ENCODE measurements around the gene HIGD1C. TPM values are rescaled to one million over a fixed set of nuclear protein-coding genes. Genes with fewer than 3 reads are reported as not detected.

The HIGD1C gene
- total and polyA plus RNA-seq, 2 of the 8 experiments (the other 6 are each of a cell fraction or from before 2014, with no cell fraction given), result not detected

DNA sequence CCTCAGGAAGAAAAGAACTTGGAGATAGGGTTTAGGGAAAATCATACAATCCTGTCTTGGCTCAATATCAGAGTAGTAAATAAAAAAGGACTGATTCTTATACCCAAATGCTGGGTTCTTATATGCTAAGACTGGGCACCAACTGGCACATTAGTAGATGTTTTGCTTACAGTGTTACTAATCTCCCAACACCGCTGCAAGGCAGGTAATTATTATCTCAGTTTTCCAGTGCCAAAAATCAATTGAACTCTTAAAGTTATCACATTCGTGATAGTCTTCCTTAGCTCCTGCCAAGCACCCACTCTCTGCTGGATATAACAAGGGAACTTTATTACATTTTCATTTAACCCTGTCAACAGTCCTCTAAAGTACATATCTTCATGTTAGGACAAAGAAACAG, 25.0 kb upstream of the HIGD1C start:
- Histone ChIP-seq H3K4ac (replicated peaks; ENCODE audit: insufficient read length, low read depth, low read length) (no peak overlapping the region), H4K8ac (ENCODE audit: extremely low read depth, insufficient read depth, low read length) (no peak overlapping the region), H3K4me1 (replicated peaks in 1 of 4; ENCODE audit: control insufficient read depth in 3 of 4, insufficient read depth in 4 of 4, low read length in 3 of 4) (peaks cover 0 to 12% (median 7%) of the 10 kb centered on the region in 4 experiments; a peak in 6 of 7 replicates), H3K23me2 (ENCODE audit: low read depth, low read length) (peaks cover 4% of the 10 kb centered on the region), H3K36me3 (ENCODE audit: control insufficient read depth in 2 of 4, insufficient read depth in 4 of 4, low read length in 3 of 4) (no peaks in the 10 kb centered on the region), H2BK15ac (ENCODE audit: low read length) (no peak overlapping the region), H4K91ac (replicated peaks; ENCODE audit: insufficient read length, low read length) (no peak overlapping the region), H3K4me2 (ENCODE audit: insufficient read depth in 1 of 2, low read depth in 2 of 2, low read length in 2 of 2) (peak overlapping the region in 1 of 2 experiments; percentile 14; a peak in 1 of 4 replicates), H2BK20ac (ENCODE audit: low read length) (no peak overlapping the region), H4K20me1 (replicated peaks in 1 of 2; ENCODE audit: control insufficient read depth in 1 of 2, insufficient read depth in 2 of 2, low read length in 2 of 2) (no peaks in the 10 kb centered on the region), H2AK5ac (ENCODE audit: low read depth, low read length) (no peak overlapping the region), H3K27me3 (replicated peaks in 1 of 4; ENCODE audit: control insufficient read depth in 3 of 4, extremely low read depth in 1 of 4, insufficient read depth in 3 of 4, low read length in 3 of 4) (no peaks in the 10 kb centered on the region), H3K9ac (replicated peaks in 1 of 4; ENCODE audit: extremely low read depth in 1 of 4, low read depth in 3 of 4, low read length in 3 of 4) (no peak overlapping the region), H3K4me3 (ENCODE audit: extremely low read depth in 1 of 4, insufficient read depth in 2 of 4, low read depth in 3 of 4, low read length in 4 of 4) (no peak overlapping the region), H3K23ac (ENCODE audit: insufficient read length) (no peak overlapping the region), H4K5ac (ENCODE audit: insufficient read length, low read depth, low read length) (no peak overlapping the region), H2BK5ac (ENCODE audit: low read depth, low read length) (no peak overlapping the region), H2BK12ac (ENCODE audit: low read depth, low read length) (no peak overlapping the region), H2AFZ (ENCODE audit: low read length) (no peak overlapping the region), H3K27ac (ENCODE audit: low read depth, low read length) (no peak overlapping the region), H3K14ac (ENCODE audit: insufficient read length) (no peak overlapping the region), H2BK120ac (replicated peaks; ENCODE audit: low read depth, low read length) (no peak overlapping the region), H3K56ac (replicated peaks; ENCODE audit: insufficient read length, low read depth, low read length) (no peak overlapping the region), H3K79me2 (ENCODE audit: control insufficient read depth in 1 of 2, insufficient read depth in 2 of 2, low read length in 2 of 2) (peaks cover 0 to 16% of the 10 kb centered on the region in 2 experiments; a peak in 2 of 4 replicates), H3K18ac (ENCODE audit: extremely low read depth, low read length) (no peak overlapping the region), H3K9me3 (ENCODE audit: insufficient read depth in 2 of 2, low read depth in 1 of 2, low read length in 1 of 2) (no peaks in the 10 kb centered on the region), H3K79me1 (ENCODE audit: low read depth, low read length) (no peaks in the 10 kb centered on the region)
- no peak for DNase-seq (ENCODE audit: low read depth in 1 of 2, low spot score in 2 of 2)
- POLR2A ChIA-PET (ENCODE audit: partially characterized antibody), result interaction anchor here (1.7 kb wide), 1 partner anchor 25 kb away, joined by 3 read pairs; no protein-coding TSS in a partner anchor
- no peak for TF ChIP-seq SP2 (IDR thresholded peaks at IDR 0.05; ENCODE audit: low read length)
- no peak for TF ChIP-seq GTF2F1 (IDR thresholded peaks at IDR 0.05; ENCODE audit: borderline replicate concordance, low read depth, low read length)
- TF ChIP-seq SIX5 (IDR thresholded peaks at IDR 0.05; ENCODE audit: low read depth, low read length), result no peak
- no peak for TF ChIP-seq FOSL1 (IDR thresholded peaks at IDR 0.05; ENCODE audit: insufficient read depth, low read depth, low read length)
- no peak for TF ChIP-seq SAP30 (IDR thresholded peaks at IDR 0.05; ENCODE audit: insufficient read depth, insufficient replicate concordance, low read length)
- CTCF ChIA-PET (ENCODE audit: partially characterized antibody), result no interaction called here
- WGBS, 2 experiments (ENCODE audit: extremely low coverage in 1 of 2, insufficient coverage in 1 of 2, insufficient read length in 1 of 2, insufficient replicate concordance in 2 of 2, low coverage in 1 of 2, low lambda C conversion rate in 2 of 2, missing lambda C conversion rate in 1 of 2), result 84% methylated on average over 2 of the region's 2 CpGs; no CpG with 5 or more reads in 1 of the 2 experiments
- FAIRE-seq, result no peak

Measured in H1 (cell line).